Measurements from ENCODE around the gene DCLK2. TPM values are rescaled to one million over a fixed set of nuclear protein-coding genes. Genes with fewer than 3 reads are reported as not detected.

Gene DCLK2
- not detected in 2 replicates for total RNA-seq

DNA sequence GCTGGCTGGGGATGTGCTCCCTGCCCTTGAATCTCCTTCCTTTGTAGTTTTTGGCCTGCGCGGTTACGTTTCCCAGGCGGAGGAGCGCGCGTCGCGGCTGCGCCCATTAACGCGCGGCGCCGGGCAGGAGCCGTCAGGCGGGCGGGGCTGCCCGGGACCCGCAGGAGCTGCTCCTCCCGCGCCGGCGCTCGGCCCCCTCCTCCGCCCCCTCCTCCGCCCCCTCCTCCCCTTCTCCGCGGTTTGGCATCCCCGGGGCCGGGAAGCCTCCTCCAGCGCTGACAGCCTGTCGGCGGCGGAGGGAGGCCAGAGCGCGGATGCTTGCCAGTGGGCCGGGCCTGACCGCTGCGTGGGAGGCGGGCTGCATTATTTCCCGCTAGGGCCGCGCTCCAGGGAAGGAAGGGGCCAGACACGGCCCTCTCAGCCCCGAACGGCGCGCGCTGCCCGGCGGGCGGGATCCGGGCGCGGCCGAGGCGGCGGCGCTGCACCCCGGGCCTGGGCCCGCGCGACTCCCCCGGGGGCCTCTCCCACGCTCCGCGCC lies at the start of gene DCLK2:
Gene DCLK2 (plus strand): TSS at position 405 of the 538 bp plus-strand sequence. CDS start 583 bp downstream, outside the sequence.
- peak within 1 kb of the TSS; percentile 69 for H3K4me3 Mint-ChIP-seq
- H3K27ac Mint-ChIP-seq: no peak within 1 kb of the TSS
- H3K9me3 Mint-ChIP-seq: peaks cover 4% of the 10 kb centered on the region
- DNase-seq: peak; percentile 62
- intact Hi-C loops (cut with micrococcal nuclease): loop anchor here (10.0 kb wide), 1 partner anchor 93 kb away; no protein-coding TSS in a partner anchor
- peaks cover 51% of the 10 kb centered on the region for H3K27me3 Mint-ChIP-seq
- peaks cover 4% of the 10 kb centered on the region for H3K4me1 Mint-ChIP-seq
- H3K36me3 Mint-ChIP-seq (ENCODE audit: low read depth): no peaks in the 10 kb centered on the region

DNA sequence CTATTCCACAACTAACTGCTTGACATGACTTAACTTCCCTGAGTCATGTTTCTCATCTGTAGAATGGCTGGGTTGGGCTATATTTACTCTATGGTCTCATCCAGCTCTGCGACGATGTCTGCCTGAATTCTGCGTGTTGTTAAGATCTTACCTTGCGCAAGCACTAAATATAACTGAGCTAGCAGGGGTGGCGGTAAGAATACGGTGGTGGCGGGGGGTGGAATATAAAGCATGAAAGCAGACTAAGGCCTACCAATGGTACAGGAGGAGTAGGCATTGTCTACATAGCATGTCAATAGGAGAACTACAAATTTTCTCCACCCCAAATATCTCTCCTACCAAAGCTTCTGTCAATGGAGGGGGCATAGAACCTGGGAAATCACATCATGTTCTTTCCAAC lies 45.7 kb upstream of the DCLK2 start:
- Mint-ChIP-seq H3K4me1 (no peaks in the 10 kb centered on the region), H3K36me3 (ENCODE audit: low read depth) (no peaks in the 10 kb centered on the region), H3K27ac (no peak overlapping the region), H3K27me3 (peaks cover 2% of the 10 kb centered on the region), H3K4me3 (no peak overlapping the region), H3K9me3 (peaks cover 4% of the 10 kb centered on the region)
- intact Hi-C loops (cut with micrococcal nuclease): no loop called here
- no peak for DNase-seq

DNA sequence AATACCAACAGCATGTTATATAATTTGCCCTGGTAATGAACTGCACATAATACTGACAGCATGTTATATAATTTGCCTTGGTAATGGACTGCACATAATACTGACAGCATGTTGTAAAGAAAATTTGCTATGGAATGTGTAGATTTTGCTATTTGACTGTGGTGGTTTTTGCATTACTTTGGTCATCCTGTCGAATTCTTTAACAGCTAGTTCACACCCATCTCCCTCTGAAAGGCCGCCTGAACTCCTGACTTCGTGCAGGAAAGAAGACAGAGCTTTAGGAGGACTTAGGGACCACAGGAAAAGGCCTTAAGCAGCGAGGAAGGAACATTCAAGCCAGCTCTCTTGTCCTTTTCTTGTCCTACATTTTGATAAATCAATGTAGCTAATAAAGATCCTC lies 45.2 kb upstream of the DCLK2 start:
- intact Hi-C loops (cut with micrococcal nuclease): no loop called here

DNA sequence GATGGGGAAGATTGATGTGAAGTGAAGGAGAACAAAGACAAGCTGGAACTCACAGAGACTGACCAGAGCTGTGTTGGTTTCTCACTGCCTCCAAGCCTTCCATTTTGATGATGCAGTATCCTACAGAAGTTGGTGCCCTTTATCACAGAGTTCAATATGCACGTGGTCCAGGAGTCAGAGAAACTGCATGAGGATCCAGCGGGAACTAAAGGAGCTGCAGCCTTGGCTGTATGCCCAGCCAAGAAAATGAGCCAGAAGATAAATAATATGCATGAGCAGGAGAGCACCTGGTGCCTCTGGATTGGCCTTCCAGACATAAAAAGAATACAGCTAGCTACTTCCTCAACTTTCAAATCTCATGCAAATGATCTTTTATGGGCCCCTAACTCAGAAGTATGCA lies 44.3 kb upstream of the DCLK2 start:
- H3K27me3 Mint-ChIP-seq: peaks cover 2% of the 10 kb centered on the region
- H3K9me3 Mint-ChIP-seq: peaks cover 4% of the 10 kb centered on the region
- H3K27ac Mint-ChIP-seq: no peak overlapping the region
- DNase-seq: no peak
- intact Hi-C loops (cut with micrococcal nuclease): no loop called here
- H3K4me3 Mint-ChIP-seq: no peak overlapping the region
- no peaks in the 10 kb centered on the region for H3K4me1 Mint-ChIP-seq
- H3K36me3 Mint-ChIP-seq (ENCODE audit: low read depth): no peaks in the 10 kb centered on the region

More for the DNA sequence above, 45.2 kb upstream of the DCLK2 start:
- Mint-ChIP-seq H3K36me3 (ENCODE audit: low read depth) (no peaks in the 10 kb centered on the region), H3K9me3 (peaks cover 4% of the 10 kb centered on the region), H3K27me3 (peaks cover 2% of the 10 kb centered on the region), H3K4me3 (no peak overlapping the region), H3K27ac (no peak overlapping the region), H3K4me1 (no peaks in the 10 kb centered on the region)
- no peak for DNase-seq

DNA sequence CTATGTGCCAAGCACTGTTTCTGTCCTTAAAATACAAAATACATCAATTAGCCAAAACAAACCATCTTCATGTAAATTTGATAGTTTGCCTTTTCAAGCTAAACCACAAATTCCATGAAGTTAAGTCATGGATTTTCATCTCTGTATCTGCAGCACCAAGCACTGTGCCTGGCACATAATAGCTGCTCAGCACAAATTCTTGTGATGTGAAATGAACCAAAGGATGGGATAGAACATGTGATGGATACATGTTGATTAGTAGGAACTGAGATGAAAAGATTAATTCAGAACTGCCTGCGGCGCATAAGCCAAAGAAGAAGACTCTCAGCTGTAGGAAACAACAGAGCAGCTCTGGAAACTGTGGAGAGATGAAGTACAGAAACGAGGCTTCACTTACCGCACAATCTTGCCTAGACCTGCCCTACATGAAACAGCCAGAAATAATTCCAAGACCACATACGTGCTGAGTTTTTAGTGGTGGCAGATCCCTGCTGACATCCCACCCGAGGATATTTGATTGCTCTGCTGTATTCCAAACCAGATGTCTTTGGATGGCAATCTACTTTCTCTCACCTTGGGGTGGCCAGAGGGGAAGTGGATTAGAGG lies 40.9 kb upstream of the DCLK2 start:
- no peak overlapping the region for H3K4me3 Mint-ChIP-seq
- H3K36me3 Mint-ChIP-seq (ENCODE audit: low read depth): no peaks in the 10 kb centered on the region
- no peaks in the 10 kb centered on the region for H3K9me3 Mint-ChIP-seq
- H3K4me1 Mint-ChIP-seq: no peaks in the 10 kb centered on the region
- no peak overlapping the region for H3K27ac Mint-ChIP-seq
- DNase-seq: no peak
- H3K27me3 Mint-ChIP-seq: peaks cover 6% of the 10 kb centered on the region
- intact Hi-C loops (cut with micrococcal nuclease): no loop called here

DNA sequence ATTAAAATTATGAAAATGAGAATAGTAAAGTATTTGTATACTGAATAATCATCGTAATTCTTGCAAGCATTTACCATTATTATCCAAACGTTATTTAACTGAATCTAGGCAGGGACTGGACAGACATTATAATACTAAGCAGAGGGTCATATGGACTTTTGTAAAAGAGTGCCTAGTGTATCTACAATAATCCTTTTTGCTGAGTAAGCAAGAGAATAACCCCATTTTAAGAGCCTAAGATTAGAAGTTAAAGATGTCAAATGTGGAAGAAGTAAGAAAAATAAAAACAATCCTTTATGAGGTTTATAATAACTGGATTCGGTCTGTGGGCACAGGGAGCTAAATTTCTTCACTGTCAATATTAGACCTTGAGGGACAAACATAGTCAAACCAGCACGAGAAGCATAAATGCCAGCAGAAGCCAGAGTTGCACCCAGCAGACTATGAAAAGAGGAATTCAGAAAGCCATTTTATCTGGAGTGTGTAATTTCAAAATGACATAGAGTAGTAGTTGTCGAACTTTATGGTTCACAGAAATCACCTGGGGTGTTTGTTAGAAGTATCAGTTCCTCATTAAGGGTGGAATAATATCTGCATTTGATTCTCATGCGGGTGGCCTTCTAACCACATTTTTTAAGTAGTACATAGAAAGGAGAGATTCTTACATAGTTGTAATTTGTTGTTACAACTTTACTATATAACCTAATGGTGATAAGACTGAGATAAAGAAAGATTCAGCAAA lies 39.7 kb upstream of the DCLK2 start:
- H3K4me3 Mint-ChIP-seq: no peak overlapping the region
- no peaks in the 10 kb centered on the region for H3K9me3 Mint-ChIP-seq
- DNase-seq: no peak
- peaks cover 4% of the 10 kb centered on the region for H3K27me3 Mint-ChIP-seq
- intact Hi-C loops (cut with micrococcal nuclease): no loop called here
- no peak overlapping the region for H3K27ac Mint-ChIP-seq
- no peaks in the 10 kb centered on the region for H3K4me1 Mint-ChIP-seq
- H3K36me3 Mint-ChIP-seq (ENCODE audit: low read depth): no peaks in the 10 kb centered on the region

DNA sequence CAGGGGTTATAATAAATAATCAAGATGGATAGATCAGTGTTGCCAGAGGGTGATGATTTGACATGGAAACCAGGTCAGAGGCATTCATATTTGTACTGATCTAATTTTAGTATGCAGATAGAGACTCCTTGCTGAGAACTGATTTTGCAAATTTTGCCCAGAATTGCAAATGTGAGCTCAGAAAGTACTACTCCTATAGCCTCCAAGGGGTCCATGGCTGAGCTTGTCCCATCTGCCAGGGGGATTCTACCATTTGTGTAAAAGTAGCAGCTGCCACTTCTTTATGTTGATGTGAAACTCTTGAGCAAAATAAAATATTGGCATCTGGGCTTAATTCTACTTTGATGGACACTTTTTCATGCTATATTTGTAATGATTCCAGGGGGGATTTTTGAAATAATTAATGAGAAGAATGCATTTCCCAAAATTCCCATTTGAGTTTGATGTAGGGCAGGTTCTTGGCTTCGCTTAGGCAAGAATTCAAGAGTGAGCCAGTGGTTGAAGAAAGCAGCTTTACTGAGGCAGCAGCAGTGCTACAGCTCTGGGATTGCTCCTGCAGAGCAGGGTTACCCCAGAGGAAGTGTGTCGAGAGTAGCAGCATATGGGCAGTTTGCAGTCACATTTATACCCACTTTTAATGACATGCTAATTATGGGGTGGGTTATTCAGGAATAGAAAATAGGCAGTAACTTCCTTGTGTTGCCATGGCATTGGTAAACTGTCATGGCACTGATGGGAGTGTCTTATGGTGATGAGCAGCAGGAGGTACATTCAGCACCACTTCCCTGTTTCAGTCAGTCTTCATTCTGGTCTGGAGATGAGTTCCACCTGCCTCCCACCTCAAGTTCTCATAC lies 38.7 kb upstream of the DCLK2 start:
- H3K27me3 Mint-ChIP-seq: peaks cover 4% of the 10 kb centered on the region
- H3K27ac Mint-ChIP-seq: no peak overlapping the region
- H3K9me3 Mint-ChIP-seq: no peaks in the 10 kb centered on the region
- H3K36me3 Mint-ChIP-seq (ENCODE audit: low read depth): no peaks in the 10 kb centered on the region
- no peak overlapping the region for H3K4me3 Mint-ChIP-seq
- intact Hi-C loops (cut with micrococcal nuclease): no loop called here
- no peak for DNase-seq
- no peaks in the 10 kb centered on the region for H3K4me1 Mint-ChIP-seq

DNA sequence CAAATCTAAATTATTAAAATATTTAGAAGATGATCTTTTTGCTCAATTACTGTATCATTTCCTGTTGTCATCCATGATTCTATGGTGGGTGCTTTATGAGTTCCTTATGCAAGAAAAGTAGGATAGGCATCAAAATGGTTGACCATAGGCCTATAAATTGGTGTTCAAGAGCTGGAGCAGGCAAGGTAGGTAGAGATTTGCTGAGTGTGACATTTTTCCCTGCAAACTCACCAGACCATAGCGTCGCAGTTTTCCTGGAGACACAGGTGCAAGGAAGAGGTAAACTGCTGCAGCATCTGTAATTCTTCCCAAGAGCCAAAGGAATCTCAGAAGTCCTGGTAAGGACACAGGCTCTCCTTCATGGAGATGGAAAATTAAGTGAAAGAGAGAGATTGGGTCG lies 33.7 kb upstream of the DCLK2 start:
- Mint-ChIP-seq H3K36me3 (ENCODE audit: low read depth) (no peaks in the 10 kb centered on the region), H3K9me3 (no peaks in the 10 kb centered on the region), H3K27me3 (peaks cover 7% of the 10 kb centered on the region), H3K4me3 (no peak overlapping the region), H3K4me1 (no peaks in the 10 kb centered on the region), H3K27ac (no peak overlapping the region)
- intact Hi-C loops (cut with micrococcal nuclease): no loop called here
- no peak for DNase-seq

DNA sequence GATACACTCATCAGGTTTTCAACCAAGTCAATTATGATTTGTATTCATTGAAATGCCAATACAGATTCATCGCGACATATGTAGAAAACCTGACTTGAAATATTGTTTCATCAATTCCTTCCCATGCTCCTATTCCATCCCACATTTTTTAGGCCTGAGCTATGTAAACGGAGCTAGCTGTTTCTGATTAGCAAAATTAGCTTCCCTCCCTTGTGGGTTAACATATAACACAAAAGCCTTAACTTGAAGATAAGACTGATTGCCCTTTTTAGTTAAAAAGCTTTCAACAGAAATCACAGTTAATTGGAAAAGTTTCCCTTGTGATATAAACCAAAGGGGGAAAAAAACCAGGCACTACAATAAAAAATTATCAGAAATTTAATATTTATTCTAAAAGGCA lies 32.8 kb upstream of the DCLK2 start:
- Mint-ChIP-seq H3K4me1 (no peaks in the 10 kb centered on the region), H3K27me3 (peaks cover 4% of the 10 kb centered on the region), H3K4me3 (no peak overlapping the region), H3K9me3 (no peaks in the 10 kb centered on the region), H3K36me3 (ENCODE audit: low read depth) (no peaks in the 10 kb centered on the region), H3K27ac (no peak overlapping the region)
- intact Hi-C loops (cut with micrococcal nuclease): no loop called here
- DNase-seq: no peak

DNA sequence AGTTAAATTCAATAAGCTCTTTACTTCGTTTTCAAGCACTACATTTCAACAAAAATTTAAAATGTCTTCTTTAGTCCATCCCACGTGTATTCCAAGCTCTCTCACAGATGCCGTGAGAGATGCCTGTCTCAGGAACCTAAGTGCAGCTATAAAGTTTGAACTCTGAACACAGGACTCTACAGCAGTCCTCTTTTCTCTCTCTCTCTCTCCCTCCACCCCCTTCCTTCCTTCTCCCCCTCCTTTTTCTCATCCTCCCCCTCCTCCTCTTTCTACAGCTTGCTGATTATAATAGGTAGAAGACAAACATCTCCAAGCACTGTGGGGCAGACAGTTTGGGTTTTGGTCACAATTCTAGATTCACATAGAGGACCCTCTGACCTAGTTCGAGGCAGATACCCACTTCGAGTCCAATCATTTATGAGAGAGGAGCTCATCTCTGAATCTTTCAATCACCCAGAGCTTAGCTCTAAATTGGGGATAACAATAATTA lies 31.5 kb upstream of the DCLK2 start:
- H3K9me3 Mint-ChIP-seq: no peaks in the 10 kb centered on the region
- H3K27me3 Mint-ChIP-seq: peaks cover 3% of the 10 kb centered on the region

DNA sequence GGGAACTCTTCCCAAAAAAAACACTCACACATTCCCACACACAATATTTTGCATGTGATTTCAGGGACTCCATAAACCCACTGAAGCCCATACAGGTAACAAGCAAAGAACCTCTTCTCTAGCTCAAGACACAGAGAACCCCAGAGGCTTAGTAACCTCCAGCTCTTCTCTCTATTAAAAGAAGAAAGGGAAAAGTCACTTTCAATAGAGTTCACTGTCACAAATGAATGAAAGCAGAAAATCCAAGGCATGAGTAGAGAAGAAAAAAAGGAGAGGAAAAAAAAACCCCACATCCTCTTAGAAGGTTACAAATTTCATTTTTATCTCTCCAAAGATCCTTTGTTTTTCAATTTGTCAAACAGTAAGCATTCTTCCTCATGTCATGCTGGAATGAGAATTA lies 30.7 kb upstream of the DCLK2 start:
- Mint-ChIP-seq H3K9me3 (no peaks in the 10 kb centered on the region), H3K4me1 (no peaks in the 10 kb centered on the region), H3K4me3 (no peak overlapping the region), H3K27ac (no peak overlapping the region), H3K36me3 (ENCODE audit: low read depth) (no peaks in the 10 kb centered on the region), H3K27me3 (peaks cover 3% of the 10 kb centered on the region)
- DNase-seq: no peak
- intact Hi-C loops (cut with micrococcal nuclease): no loop called here

More for the DNA sequence above, 31.5 kb upstream of the DCLK2 start:
- Mint-ChIP-seq H3K36me3 (ENCODE audit: low read depth) (no peaks in the 10 kb centered on the region), H3K27ac (no peak overlapping the region), H3K4me1 (no peaks in the 10 kb centered on the region), H3K4me3 (no peak overlapping the region)
- intact Hi-C loops (cut with micrococcal nuclease): no loop called here
- no peak for DNase-seq

DNA sequence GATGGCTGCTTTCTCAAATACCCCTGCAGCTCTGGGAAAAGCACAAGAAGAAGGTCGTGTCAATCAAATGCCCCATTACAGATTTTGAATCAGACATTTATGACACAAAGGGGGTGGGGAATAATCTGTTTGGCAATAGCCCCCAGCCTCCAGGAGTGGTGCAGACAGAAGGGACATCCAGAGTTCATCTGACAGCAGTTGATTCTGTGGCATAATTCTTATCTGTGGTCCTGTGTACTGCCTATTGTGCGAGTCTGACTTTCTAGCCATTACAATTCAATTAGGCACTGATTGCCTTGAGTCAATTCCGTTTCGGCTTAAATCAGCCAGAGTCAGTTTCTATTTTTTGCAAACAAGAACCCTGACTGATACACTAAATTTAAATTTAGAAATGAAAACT lies 28.6 kb upstream of the DCLK2 start:
- H3K9me3 Mint-ChIP-seq: no peaks in the 10 kb centered on the region
- intact Hi-C loops (cut with micrococcal nuclease): no loop called here

DNA sequence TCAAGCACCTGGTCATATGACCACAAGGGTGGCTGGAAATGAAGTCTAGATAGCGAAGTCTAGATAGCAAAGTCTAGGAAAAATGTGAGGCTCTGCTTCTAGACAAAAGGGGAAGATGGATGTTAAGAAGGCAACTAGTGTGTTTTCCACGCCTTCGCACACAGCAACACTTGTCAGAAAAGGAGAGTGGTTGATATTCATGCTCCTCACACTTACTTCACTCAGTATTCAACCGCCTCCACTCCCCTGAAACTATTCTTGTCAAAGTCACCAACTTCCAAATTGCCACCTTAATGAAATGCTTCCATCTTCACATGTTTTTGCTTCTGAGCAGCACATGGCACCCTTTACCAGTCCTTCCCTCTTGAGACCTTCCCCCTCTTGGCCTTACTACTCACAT lies 27.7 kb upstream of the DCLK2 start:
- Mint-ChIP-seq H3K4me1 (no peaks in the 10 kb centered on the region), H3K9me3 (no peaks in the 10 kb centered on the region), H3K27me3 (peaks cover 3% of the 10 kb centered on the region), H3K4me3 (no peak overlapping the region), H3K36me3 (ENCODE audit: low read depth) (no peaks in the 10 kb centered on the region), H3K27ac (no peak overlapping the region)
- DNase-seq: no peak
- intact Hi-C loops (cut with micrococcal nuclease): no loop called here

More for the DNA sequence above, 28.6 kb upstream of the DCLK2 start:
- H3K27me3 Mint-ChIP-seq: peaks cover 3% of the 10 kb centered on the region
- no peak for DNase-seq
- no peak overlapping the region for H3K27ac Mint-ChIP-seq
- no peaks in the 10 kb centered on the region for H3K36me3 Mint-ChIP-seq (ENCODE audit: low read depth)
- H3K4me1 Mint-ChIP-seq: no peaks in the 10 kb centered on the region
- H3K4me3 Mint-ChIP-seq: no peak overlapping the region

DNA sequence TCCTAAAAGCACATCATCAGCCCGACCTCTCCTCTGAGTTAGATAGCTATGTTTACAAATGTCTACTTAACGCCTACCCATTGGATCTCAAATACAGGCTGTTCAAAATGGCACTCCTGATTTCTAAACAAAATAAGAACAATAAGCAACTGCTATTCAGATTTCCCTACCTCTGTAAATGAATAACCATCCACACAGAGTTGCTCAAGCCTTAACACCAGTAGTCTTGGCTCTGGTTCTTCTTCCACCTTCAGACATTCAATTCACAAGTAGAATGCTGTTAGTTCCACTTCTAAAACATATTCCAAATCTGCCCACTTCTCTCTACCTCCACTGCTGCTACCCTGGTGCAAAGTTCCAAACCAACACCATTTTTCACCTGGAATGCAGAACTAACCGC lies 27.1 kb upstream of the DCLK2 start:
- DNase-seq: no peak
- Mint-ChIP-seq H3K27me3 (peaks cover 3% of the 10 kb centered on the region), H3K9me3 (no peaks in the 10 kb centered on the region), H3K4me1 (no peaks in the 10 kb centered on the region), H3K4me3 (no peak overlapping the region), H3K27ac (no peak overlapping the region), H3K36me3 (ENCODE audit: low read depth) (no peaks in the 10 kb centered on the region)
- intact Hi-C loops (cut with micrococcal nuclease): no loop called here

Measured in activated CD4-positive, alpha-beta T cell treated with anti-CD3 and anti-CD28 coated beads, Interleukin-2, amount 10 ng/mL, durations not matched to agents 24 days and 14 days (primary cell).